Fibroblast of upper back skin (primary cell): Measurements from ENCODE around the gene PPP1CC.

ENCODE experiments used
- DNase-seq: peaks from one replicate; pipeline ENCODE4 v3.0.0-alpha.2; 2013

Gene PPP1CC

GRCh38 chr12:110721570-110721969, 21.1 kb downstream of the PPP1CC start:
- DNase-seq, result no peak

- no peak for DNase-seq
Measured at GRCh38 chr12:110720516-110720915, 22.2 kb downstream of the PPP1CC start.

- DNase-seq, result no peak
Measured at GRCh38 chr12:110718222-110718908, 24.3 kb downstream of the PPP1CC start.

- no peak for DNase-seq
Measured at GRCh38 chr12:110717037-110717436, 25.7 kb downstream of the PPP1CC start.

- DNase-seq, result no peak
Measured at GRCh38 chr12:110708917-110709316, 33.8 kb downstream of the PPP1CC start.

- no peak for DNase-seq
Measured at GRCh38 chr12:110705309-110705708, 37.4 kb downstream of the PPP1CC start.

GRCh38 chr12:110704750-110705149, 37.9 kb downstream of the PPP1CC start:
- DNase-seq, result no peak

GRCh38 chr12:110704231-110704630, 38.5 kb downstream of the PPP1CC start:
- DNase-seq, result no peak

GRCh38 chr12:110702081-110702480, 40.6 kb downstream of the PPP1CC start:
- DNase-seq, result no peak

GRCh38 chr12:110699591-110700445, 42.9 kb downstream of the PPP1CC start:
- no peak for DNase-seq

GRCh38 chr12:110698171-110698902, 44.4 kb downstream of the PPP1CC start:
- DNase-seq, result peak; percentile 68

- DNase-seq, result no peak
Measured at GRCh38 chr12:110697236-110697635, 45.5 kb downstream of the PPP1CC start.

GRCh38 chr12:110696283-110696682, 46.4 kb downstream of the PPP1CC start:
- no peak for DNase-seq

- DNase-seq, result no peak
Measured at GRCh38 chr12:110694330-110694901, 48.3 kb downstream of the PPP1CC start.

GRCh38 chr12:110693731-110694130, 49.0 kb downstream of the PPP1CC start:
- DNase-seq, result no peak

- DNase-seq, result no peak
Measured at GRCh38 chr12:110690127-110690430, 52.6 kb downstream of the PPP1CC start.

- DNase-seq, result peak; percentile 14
Measured at GRCh38 chr12:110689281-110690126, 53.2 kb downstream of the PPP1CC start.

GRCh38 chr12:110688446-110689280, 54.0 kb downstream of the PPP1CC start, which contains the start of gene HVCN1:
Gene HVCN1 (minus strand): TSS chr12:110689115. CDS start chr12:110683245, 5,870 bp downstream.
- peak; percentile 2 for DNase-seq

GRCh38 chr12:110687396-110688169, 55.1 kb downstream of the PPP1CC start:
- no peak for DNase-seq

GRCh38 chr12:110686294-110686903, 56.3 kb downstream of the PPP1CC start:
- no peak for DNase-seq
